Stimulated activated CD8-positive, alpha-beta memory T cell treated with anti-CD3 and anti-CD28 coated beads, Interleukin-2, amount 100 ng/mL, for 1 hour (primary cell): ENCODE measurements around the gene SLC8A2.

Experiments
- DNase-seq, 2 donors: peaks; one replicate each; pipeline ENCODE4 v3.0.0-alpha.2; 2020; ENCODE audit warnings: low read depth in 2 of 2

Gene SLC8A2

GRCh38 chr19:47471733-47472457 is at the start of gene SLC8A2:
TSS of gene SLC8A2 (minus strand) at chr19:47471893. CDS start at chr19:47466403, 5,490 bp downstream.
- peak in 1 of 2 donors; percentile 21 for DNase-seq

DNA sequence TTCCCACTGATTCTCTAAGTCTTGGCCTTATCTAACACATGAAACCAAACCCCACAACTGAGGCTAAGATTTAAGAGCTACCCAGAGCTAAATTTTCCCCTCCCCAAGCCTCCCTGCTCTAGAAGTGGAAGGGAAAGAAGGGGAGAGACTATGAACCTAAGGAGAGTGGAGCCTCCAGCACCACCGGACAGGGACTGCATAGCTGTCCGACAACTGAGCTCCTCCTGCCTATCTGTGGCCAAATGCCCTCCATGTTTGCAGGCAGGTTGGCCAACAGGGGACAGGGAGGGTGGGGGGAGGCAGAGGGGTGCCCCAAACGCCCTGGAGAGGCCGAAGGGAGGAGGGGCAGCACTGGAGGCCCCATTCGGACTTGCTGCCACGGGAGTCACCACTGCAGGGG is 49.1 kb upstream of the SLC8A2 start:
- no peak for DNase-seq

- no peak for DNase-seq
Observed at GRCh38 chr19:47520343-47520806, 48.7 kb upstream of the SLC8A2 start.

- no peak for DNase-seq
Observed at GRCh38 chr19:47518854-47519253, 47.2 kb upstream of the SLC8A2 start.

- peak in 1 of 2 donors; percentile 25 for DNase-seq
Observed at GRCh38 chr19:47518139-47518538, 46.4 kb upstream of the SLC8A2 start.

- peak; percentile 100 for DNase-seq
Observed at GRCh38 chr19:47514869-47515588, 43.3 kb upstream of the SLC8A2 start, which contains the start of gene NAPA. TSS of gene NAPA (minus strand) at chr19:47515063. CDS start at chr19:47514940, 123 bp downstream.

DNA sequence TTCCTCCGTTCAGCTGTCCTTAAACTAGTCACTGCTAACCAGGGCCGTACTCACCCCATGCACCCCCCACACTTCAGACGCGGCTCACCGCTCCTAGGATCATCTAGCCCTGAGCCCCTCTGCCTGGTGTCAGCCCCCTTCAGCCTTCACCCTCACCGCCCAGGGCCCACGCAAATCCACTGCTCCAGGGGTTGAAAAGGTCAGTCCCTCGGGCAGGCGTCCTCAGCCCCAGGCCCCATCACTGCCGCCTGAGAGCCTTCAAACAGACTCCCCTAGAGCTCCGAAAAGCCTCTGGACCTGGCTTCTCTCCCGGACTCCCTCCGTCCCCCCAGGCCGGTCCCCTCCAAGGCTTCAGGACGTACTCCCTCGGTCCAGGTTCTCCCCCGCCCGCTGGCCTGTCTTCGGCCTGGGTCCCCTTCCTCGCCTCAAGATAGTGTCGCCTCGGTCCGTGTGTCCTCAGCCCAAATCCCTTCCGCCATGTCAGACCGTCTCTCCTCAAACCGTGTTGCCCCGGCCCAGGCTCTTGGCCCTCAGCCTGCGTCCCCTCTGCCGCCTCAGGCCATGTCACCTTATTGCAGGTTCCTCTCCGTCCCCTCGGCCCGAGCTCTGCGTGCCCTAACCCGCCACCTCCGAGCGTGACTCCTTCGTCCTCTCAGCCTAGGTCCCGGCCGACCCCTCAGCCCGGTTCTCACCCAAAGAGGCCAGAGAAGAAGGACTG is 42.6 kb upstream of the SLC8A2 start:
- DNase-seq = no peak

DNA sequence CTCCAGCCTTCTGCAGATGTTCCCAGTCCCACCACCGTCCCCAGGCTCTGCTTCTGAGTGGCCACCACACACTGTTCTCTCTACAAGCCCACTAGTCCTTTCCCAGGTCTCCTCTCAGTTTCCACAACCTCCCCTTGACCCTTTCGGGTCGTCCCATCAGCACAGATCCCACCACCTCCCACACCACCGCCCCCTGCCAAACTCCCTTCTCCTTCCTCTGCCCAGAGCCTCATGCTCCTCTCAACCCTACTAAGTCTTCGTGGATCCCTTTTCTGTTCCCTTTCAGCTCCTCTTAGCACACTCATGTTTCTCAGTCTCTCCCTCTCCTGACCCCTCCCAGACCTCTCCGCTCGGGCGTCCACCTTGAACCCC is 41.2 kb upstream of the SLC8A2 start:
- no peak for DNase-seq

- DNase-seq = no peak
Observed at GRCh38 chr19:47512183-47512947, 40.7 kb upstream of the SLC8A2 start.

- DNase-seq = no peak
Observed at GRCh38 chr19:47511681-47512080, 40.0 kb upstream of the SLC8A2 start.

GRCh38 chr19:47511128-47511517 is 39.4 kb upstream of the SLC8A2 start:
- DNase-seq = no peak

DNA sequence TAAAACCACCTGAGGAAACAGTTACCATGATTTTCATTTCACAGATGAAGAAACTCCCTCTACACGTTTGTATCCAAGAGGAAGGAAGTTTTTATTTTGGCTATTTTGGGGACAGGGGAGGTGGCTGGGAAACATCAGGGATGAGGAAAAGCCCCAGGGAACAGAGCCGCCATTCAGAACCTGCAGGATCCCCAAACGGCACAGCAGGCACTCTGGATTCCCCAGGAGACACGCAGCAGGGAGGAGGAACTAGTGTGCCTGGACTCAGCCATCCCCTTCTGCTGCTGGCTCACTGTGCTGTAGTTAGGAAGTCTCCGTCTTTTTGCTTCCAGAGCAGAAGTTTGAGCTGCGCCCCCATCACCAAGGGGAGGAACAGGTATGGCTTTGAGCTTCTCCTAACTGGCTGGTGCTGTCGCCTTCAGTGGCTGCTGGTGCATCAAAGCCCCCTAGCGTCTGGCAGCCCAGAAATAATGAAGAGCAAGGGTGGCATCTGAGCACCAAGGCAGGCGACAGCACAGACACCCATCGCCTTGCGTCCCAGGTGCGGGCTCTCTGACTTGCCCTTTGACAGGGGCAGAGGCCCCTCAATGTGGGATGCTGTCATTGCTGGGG is 38.9 kb upstream of the SLC8A2 start:
- no peak for DNase-seq

DNA sequence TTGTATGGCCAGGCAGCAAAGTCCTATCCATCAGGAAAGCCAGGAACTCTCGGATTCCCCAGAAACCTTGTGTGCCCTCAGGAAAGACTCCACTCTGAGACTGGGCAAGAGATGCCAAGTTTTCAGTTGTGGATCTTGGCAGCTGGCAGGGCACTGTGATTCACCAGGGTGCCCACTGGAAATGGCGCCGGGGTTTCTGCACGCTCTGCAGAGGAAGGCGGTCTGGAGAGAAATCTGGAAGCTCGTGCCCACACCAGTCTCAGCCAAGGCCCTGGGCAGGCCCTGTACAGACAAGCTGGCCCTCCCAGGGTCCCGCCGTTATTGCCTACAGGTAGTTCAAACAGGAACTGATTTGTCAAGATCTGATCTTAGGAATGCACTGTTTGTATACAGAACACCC is 38.3 kb upstream of the SLC8A2 start:
- DNase-seq = no peak

- DNase-seq = no peak
Observed at GRCh38 chr19:47509170-47509847, 37.6 kb upstream of the SLC8A2 start.

GRCh38 chr19:47508721-47509120 is 37.0 kb upstream of the SLC8A2 start:
- DNase-seq = no peak

GRCh38 chr19:47507924-47508553 is 36.3 kb upstream of the SLC8A2 start:
- DNase-seq = no peak

DNA sequence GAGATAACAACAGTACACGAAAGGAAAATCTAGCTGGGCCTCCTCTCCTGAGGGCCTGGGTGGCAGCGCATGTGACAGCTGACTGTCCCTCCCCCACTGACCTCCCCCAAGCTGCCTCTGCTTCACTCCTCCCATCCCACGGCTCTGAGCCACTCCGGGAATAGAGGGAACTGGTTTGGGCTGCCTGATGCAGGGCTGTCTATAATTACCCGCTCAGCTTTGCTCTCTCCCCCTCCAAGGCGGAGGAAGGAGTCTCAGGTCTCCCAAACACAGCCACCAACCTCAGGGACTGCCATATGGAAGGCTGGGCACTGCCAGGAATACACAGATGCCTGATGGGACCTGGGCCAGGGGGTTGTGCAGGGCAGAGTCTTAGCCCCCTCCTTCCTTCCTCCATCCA is 35.3 kb upstream of the SLC8A2 start:
- DNase-seq = no peak

DNA sequence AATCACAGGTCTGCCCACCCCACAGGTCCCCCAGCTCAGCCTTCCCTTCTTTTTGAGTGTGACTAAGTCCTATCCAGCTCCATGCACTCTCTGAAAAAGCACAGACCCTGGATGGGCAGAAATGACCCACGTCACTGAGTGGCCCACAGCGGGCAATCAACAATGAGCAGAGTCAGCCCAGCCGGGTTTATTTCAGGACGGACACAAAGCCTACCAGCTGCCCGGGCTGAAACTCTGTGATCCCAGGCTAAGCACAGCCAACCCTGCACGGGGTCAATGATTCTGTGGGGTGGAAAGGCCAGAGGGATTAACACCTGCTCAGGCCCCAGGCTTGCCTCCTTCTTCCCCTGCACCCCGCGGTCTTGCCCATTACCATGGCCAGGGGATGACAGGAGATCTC is 34.8 kb upstream of the SLC8A2 start:
- no peak for DNase-seq

GRCh38 chr19:47505506-47505905 is 33.8 kb upstream of the SLC8A2 start:
- no peak for DNase-seq

DNA sequence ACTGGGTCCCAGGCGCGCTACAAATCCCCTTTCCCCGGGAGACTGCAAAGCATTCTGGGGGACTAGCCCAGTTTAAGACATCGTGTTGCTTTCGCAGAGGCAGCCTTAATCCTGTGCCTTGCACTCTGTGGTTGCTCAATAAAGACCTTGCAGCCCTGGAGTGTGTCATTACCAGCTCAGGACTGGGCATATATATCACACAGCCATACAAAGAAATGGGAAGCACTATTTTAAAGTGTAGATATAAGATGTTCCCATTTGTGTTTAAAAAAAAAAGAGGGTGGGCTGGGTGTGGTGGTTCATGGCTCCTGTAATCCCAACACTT is 32.1 kb upstream of the SLC8A2 start:
- no peak for DNase-seq
